ENCODE measurements around the gene TMEM161B.
"Not testable (repeated sequence)": the region's sequence is repeated elsewhere in the genome, so short reads cannot be mapped to it uniquely, and the experiment has no call there.

TMEM161B gene

DNA sequence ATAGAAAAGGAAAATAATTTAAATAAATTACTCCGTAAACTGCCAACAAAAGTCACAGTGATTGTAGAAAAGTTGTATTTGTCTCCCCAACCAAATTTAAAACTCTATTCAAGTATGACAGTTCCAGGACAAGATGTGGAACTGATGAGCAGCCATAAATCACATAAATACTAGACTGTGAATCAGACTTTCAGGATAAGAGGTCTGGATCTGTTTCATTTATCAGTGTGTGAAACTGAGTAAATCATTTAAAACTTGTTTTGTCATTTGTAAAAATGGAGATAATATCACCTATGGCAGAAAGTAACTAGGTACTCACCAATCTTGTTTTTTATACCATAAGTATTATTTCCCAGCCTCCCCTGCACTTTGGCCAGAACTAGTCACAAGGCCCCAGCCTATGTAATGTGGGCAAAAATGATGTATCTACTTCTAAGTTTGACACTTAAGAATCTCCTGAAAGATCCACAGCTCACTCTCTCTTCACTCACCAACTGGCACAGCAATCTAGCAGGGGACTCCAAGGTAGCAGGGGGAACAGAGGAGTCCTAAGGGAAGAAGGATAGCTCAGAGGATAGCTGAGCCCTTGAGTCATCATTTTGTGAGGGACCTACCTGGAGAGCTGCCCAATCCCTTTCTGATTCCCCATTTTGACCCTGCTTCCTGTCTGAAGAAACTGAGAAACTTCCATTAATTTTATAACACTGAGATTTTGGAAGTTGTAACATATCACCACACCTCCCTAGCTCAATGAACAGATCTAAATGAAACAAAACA is 31.6 kb downstream of the TMEM161B start:
- H3K27me3 Mint-ChIP-seq = no peaks in the 10 kb centered on the region
- peak overlapping the region; percentile 71 for H3K27ac Mint-ChIP-seq
- H3K9me3 Mint-ChIP-seq = no peaks in the 10 kb centered on the region
- H3K4me1 Mint-ChIP-seq (ENCODE audit: low read depth) = peaks cover 25% of the 10 kb centered on the region
- H3K4me3 Mint-ChIP-seq = no peak overlapping the region
- H3K36me3 Mint-ChIP-seq (ENCODE audit: low read depth) = peaks cover 70% of the 10 kb centered on the region
- no peak for DNase-seq

GRCh38 chr5:88235828-88236227 is 32.8 kb downstream of the TMEM161B start:
- Mint-ChIP-seq H3K27ac (no peak overlapping the region), H3K27me3 (no peaks in the 10 kb centered on the region), H3K9me3 (no peaks in the 10 kb centered on the region), H3K4me1 (ENCODE audit: low read depth) (peaks cover 18% of the 10 kb centered on the region), H3K36me3 (ENCODE audit: low read depth) (peaks cover 77% of the 10 kb centered on the region), H3K4me3 (no peak overlapping the region)
- no peak for DNase-seq

- H3K4me3 Mint-ChIP-seq = no peak overlapping the region
- H3K4me1 Mint-ChIP-seq (ENCODE audit: low read depth) = peaks cover 18% of the 10 kb centered on the region
- no peaks in the 10 kb centered on the region for H3K27me3 Mint-ChIP-seq
- no peaks in the 10 kb centered on the region for H3K9me3 Mint-ChIP-seq
- no peak for DNase-seq
- peaks cover 79% of the 10 kb centered on the region for H3K36me3 Mint-ChIP-seq (ENCODE audit: low read depth)
- H3K27ac Mint-ChIP-seq = no peak overlapping the region
These were observed 33.3 kb downstream of the TMEM161B start for GRCh38 chr5:88235346-88235745.

DNA sequence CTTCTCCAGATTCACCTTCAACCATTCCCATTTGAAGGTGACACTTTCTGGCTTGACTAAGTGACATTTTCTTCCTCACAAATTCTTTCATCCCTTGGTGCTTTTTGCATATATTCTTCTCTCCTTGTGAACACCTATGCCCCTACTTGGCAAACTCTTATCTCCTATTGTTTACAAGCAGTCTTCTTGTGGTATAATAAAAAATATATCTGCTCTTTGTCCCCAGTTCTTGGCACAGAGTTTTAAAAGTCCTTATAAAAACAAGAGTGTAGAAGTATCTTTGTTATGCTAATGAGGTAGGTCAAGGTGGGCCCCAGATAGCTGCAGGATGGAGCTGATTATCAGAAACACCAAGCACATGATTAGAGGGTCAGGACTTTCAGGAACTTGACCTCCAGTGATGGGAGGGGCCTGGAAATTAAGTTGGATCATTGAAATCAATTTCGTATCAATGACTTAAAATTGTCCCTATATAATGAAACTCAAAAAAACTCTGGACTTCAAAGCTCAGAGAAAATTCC is 38.0 kb downstream of the TMEM161B start:
- peaks cover 5% of the 10 kb centered on the region for H3K4me1 Mint-ChIP-seq (ENCODE audit: low read depth)
- H3K9me3 Mint-ChIP-seq = no peaks in the 10 kb centered on the region
- no peaks in the 10 kb centered on the region for H3K27me3 Mint-ChIP-seq
- no peak overlapping the region for H3K4me3 Mint-ChIP-seq
- peaks cover 80% of the 10 kb centered on the region for H3K36me3 Mint-ChIP-seq (ENCODE audit: low read depth)
- no peak for DNase-seq
- H3K27ac Mint-ChIP-seq = no peak overlapping the region

DNA sequence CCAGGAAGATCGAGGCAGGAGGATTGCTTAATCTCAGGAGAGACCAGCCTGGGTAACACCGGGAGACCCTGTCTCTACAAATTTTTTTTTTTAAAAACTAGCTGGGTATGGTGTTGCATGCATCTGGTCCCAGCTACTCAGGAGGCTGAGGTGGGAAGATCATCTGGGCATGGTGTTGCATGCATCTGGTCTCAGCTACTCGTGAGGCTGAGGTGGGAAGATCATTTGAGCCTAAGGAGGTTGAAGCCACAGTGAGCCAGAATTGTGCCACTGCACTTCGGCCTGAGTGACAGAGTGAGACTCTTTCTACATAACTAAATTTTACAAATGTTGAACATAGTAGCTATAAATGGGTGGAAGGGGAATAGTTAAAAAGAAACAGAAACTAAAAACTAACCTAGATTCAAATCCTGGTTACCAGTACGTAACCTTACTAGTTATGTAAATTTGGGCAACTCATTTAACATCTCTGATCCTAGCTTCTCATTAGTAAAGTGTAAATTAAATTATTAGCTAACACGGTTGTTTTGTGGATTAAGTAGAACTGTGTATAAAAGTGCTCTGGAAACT is 41.7 kb downstream of the TMEM161B start:
- no peaks in the 10 kb centered on the region for H3K9me3 Mint-ChIP-seq
- H3K36me3 Mint-ChIP-seq (ENCODE audit: low read depth) = peaks cover 78% of the 10 kb centered on the region
- H3K4me3 Mint-ChIP-seq = no peak overlapping the region
- H3K27me3 Mint-ChIP-seq = no peaks in the 10 kb centered on the region
- H3K4me1 Mint-ChIP-seq (ENCODE audit: low read depth) = peaks cover 5% of the 10 kb centered on the region
- peak overlapping the region; percentile 64 for H3K27ac Mint-ChIP-seq
- DNase-seq = no peak

DNA sequence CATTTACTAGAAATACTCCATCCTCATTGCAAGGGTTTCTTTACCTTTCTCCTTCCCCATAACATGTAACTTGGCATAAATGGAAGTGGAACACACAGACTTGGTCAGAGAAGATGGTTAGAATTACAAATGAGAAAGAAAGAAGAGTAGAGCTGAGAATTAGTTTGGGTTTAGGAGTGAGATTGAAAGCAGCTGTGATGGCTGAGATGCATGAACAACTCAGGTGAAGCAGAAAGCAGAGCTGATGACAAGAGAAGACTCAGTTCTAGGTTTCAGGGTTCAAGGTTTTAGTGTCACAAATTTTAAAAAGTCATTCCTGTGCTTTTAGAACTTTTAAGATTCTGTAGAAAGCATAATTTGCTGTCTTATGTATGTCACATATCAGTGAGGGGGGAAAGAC is 54.0 kb downstream of the TMEM161B start:
- Mint-ChIP-seq H3K27me3 (no peaks in the 10 kb centered on the region), H3K27ac (no peak overlapping the region), H3K4me3 (no peak overlapping the region), H3K9me3 (no peaks in the 10 kb centered on the region), H3K4me1 (ENCODE audit: low read depth) (peaks cover 1% of the 10 kb centered on the region), H3K36me3 (ENCODE audit: low read depth) (peaks cover 86% of the 10 kb centered on the region)
- no peak for DNase-seq

- H3K27me3 Mint-ChIP-seq = no peaks in the 10 kb centered on the region
- no peak for DNase-seq
- no peaks in the 10 kb centered on the region for H3K9me3 Mint-ChIP-seq
- H3K4me3 Mint-ChIP-seq = no peak overlapping the region
- no peak overlapping the region for H3K27ac Mint-ChIP-seq
- peaks cover 88% of the 10 kb centered on the region for H3K36me3 Mint-ChIP-seq (ENCODE audit: low read depth)
- peaks cover 15% of the 10 kb centered on the region for H3K4me1 Mint-ChIP-seq (ENCODE audit: low read depth)
These were observed 61.1 kb downstream of the TMEM161B start for GRCh38 chr5:88207575-88207974.

DNA sequence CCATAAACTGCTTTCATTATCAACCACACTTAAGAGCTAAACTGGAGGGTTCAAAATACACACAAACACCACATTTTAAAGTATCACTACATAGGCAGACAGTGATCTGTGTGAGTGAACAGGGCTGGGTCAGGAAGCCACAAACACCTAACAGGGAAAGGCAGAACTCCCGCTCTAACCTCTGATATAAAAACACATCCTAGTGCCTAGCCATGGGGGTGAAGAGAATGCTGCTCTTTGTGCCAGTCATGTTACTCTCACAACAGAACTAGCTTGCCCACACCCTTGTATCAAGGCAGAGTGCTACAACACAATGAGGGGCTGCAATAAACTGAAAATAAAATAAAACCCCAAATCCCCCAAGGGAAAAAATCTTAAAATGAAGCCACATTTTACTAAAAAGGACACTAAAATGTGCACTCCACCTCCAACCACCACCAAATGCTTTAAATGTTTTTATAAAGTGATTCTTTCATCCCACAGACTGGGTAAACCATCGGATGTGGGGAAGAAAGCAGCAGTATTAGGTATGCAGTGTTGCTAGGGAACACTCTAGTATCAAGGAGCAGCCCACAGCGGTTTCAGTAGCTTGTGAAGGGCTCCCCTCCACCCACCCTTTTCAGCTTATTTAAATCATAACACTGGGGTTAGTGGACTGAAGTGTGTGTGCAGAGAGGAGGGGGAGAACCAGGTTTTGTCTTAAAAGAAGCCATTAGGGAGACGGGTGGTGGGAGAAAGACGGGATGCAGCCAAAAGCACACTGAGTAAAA is 64.5 kb downstream of the TMEM161B start:
- peaks cover 87% of the 10 kb centered on the region for H3K36me3 Mint-ChIP-seq (ENCODE audit: low read depth)

DNA sequence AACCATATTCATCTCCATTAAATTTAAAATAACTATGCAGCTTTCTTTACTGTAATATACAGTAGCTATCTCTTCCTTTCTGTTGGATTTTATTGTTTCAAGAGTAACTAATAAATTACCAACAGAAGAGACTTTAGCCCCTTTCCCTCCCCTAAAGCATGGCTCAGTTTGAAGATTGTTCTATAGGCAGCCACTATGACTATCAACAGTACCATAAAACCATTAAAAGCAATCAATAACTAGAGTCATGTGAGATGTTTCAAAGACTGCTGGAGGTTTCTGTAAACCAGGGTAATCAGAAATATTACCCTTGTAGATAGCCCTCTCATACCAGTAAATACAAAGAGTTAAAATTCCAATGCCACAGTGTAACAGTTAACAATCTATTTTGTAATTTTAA is 73.0 kb downstream of the TMEM161B start:
- DNase-seq = no peak
- Mint-ChIP-seq H3K4me1 (ENCODE audit: low read depth) (peaks cover 3% of the 10 kb centered on the region), H3K9me3 (peaks cover 4% of the 10 kb centered on the region), H3K36me3 (ENCODE audit: low read depth) (peaks cover 86% of the 10 kb centered on the region), H3K27ac (no peak overlapping the region), H3K4me3 (no peak overlapping the region), H3K27me3 (no peaks in the 10 kb centered on the region)

More for the DNA sequence above, 64.5 kb downstream of the TMEM161B start:
- no peaks in the 10 kb centered on the region for H3K9me3 Mint-ChIP-seq
- peak overlapping the region; percentile 21 for H3K4me3 Mint-ChIP-seq
- DNase-seq = no peak
- H3K27ac Mint-ChIP-seq = peak overlapping the region; percentile 85
- peaks cover 15% of the 10 kb centered on the region for H3K4me1 Mint-ChIP-seq (ENCODE audit: low read depth)
- H3K27me3 Mint-ChIP-seq = no peaks in the 10 kb centered on the region

DNA sequence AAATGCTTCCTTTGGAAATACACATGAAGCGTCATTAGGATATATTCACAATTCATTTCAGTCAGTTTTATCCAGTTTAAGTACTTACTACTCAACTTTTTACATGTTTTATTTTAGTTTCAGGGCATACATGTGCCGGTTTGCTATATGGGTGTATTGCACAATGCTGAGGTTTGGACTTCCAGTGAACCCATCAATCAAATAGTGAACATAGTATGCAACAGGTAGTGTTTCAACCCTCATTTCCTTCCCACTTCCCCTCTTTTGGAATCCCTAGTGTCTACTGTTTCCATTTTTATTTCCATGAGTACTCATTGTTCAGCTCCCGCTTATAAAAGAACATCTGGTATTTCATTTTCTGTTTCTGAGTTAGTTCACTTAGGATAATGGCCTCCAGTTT is 74.7 kb downstream of the TMEM161B start:
- Mint-ChIP-seq H3K4me1 (ENCODE audit: low read depth) (peaks cover 5% of the 10 kb centered on the region), H3K4me3 (no peak overlapping the region), H3K27ac (no peak overlapping the region), H3K27me3 (no peaks in the 10 kb centered on the region), H3K9me3 (peaks cover 17% of the 10 kb centered on the region), H3K36me3 (ENCODE audit: low read depth) (peaks cover 86% of the 10 kb centered on the region)
- DNase-seq = no peak

GRCh38 chr5:88190106-88190834 is 78.4 kb downstream of the TMEM161B start:
- DNase-seq = no peak
- no peak overlapping the region for H3K4me3 Mint-ChIP-seq
- H3K27me3 Mint-ChIP-seq = no peaks in the 10 kb centered on the region
- H3K36me3 Mint-ChIP-seq (ENCODE audit: low read depth) = peaks cover 83% of the 10 kb centered on the region
- H3K9me3 Mint-ChIP-seq = peaks cover 24% of the 10 kb centered on the region
- H3K27ac Mint-ChIP-seq = no peak overlapping the region
- H3K4me1 Mint-ChIP-seq (ENCODE audit: low read depth) = peaks cover 5% of the 10 kb centered on the region

DNA sequence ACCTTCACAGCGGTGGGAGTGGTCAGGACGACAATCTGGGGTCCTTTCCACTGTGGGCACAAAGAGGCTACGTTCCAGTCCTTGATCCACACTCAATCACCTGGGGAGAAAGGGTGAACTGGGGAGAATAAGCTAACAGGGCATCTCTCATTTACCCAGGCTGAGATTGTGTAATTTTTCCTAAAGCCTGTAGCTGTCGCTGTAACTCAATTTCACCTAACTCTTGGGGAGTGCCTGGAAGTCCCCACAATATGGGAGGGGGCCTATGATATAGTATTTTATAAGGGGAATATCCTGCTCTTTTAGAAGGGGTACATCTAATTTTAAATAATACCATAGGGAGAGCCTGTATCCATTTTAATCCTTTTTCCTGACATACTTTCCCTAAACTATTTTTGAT is 79.2 kb downstream of the TMEM161B start:
- Mint-ChIP-seq H3K9me3 (peaks cover 24% of the 10 kb centered on the region), H3K36me3 (ENCODE audit: low read depth) (peaks cover 78% of the 10 kb centered on the region)
- not testable (repeated sequence) for H3K4me1 Mint-ChIP-seq (ENCODE audit: low read depth); H3K27ac Mint-ChIP-seq; H3K27me3 Mint-ChIP-seq; DNase-seq; H3K4me3 Mint-ChIP-seq

- H3K9me3 Mint-ChIP-seq = peaks cover 24% of the 10 kb centered on the region
- no peaks in the 10 kb centered on the region for H3K27me3 Mint-ChIP-seq
- no peak for DNase-seq
- H3K36me3 Mint-ChIP-seq (ENCODE audit: low read depth) = peaks cover 70% of the 10 kb centered on the region
- no peak overlapping the region for H3K27ac Mint-ChIP-seq
- no peak overlapping the region for H3K4me3 Mint-ChIP-seq
- H3K4me1 Mint-ChIP-seq (ENCODE audit: low read depth) = peaks cover 9% of the 10 kb centered on the region
These were observed 80.0 kb downstream of the TMEM161B start for GRCh38 chr5:88188458-88189132.

DNA sequence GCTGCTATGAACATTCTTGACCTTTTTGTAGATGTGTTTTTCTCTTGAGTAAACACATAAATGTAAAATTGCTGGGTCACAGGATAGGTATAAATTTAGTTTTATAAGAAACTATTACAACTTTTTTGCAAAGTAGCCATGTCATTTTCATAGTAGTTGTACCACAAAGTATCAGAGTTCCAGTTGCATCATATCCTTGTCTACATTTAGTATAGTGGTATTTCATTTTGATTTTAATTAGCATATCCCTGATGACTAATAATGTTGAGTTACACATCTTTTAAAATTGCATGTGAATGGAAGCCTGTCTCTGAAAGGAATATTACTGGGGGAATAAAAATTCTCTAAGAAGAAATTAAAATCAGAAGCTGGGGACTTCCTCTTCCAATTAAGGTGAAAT is 85.4 kb downstream of the TMEM161B start:
- Mint-ChIP-seq H3K4me1 (ENCODE audit: low read depth) (peaks cover 10% of the 10 kb centered on the region), H3K4me3 (no peak overlapping the region), H3K27me3 (no peaks in the 10 kb centered on the region)

More for the DNA sequence above, 85.4 kb downstream of the TMEM161B start:
- DNase-seq = no peak
- Mint-ChIP-seq H3K9me3 (peaks cover 2% of the 10 kb centered on the region), H3K36me3 (ENCODE audit: low read depth) (peaks cover 25% of the 10 kb centered on the region), H3K27ac (no peak overlapping the region)

Measured in activated T-cell treated with anti-CD3 and anti-CD28 coated beads, Interleukin-2, amount 50 U/mL, for 24 hours (primary cell).